Activated CD8-positive, alpha-beta memory T cell treated with anti-CD3 and anti-CD28 coated beads, Interleukin-2, amount 50 U/mL, for 24 hours (primary cell): ENCODE results near the gene CPEB4.

Source experiments
- DNase-seq: peaks from one replicate; pipeline ENCODE4 v3.0.0-alpha.2; 2020; ENCODE audit errors: extremely low read depth

The CPEB4 gene

GRCh38 chr5:173858670-173859407 lies 29.3 kb upstream of the CPEB4 start:
- no peak for DNase-seq

GRCh38 chr5:173859408-173860159 lies 28.6 kb upstream of the CPEB4 start:
- no peak for DNase-seq

GRCh38 chr5:173862047-173862477 lies 26.1 kb upstream of the CPEB4 start:
- DNase-seq = no peak

- DNase-seq = no peak
Observed at GRCh38 chr5:173863359-173863758, 24.8 kb upstream of the CPEB4 start.

GRCh38 chr5:173864126-173865050 lies 23.8 kb upstream of the CPEB4 start:
- no peak for DNase-seq

GRCh38 chr5:173866243-173866857 lies 21.8 kb upstream of the CPEB4 start:
- no peak for DNase-seq

- DNase-seq = no peak
Observed at GRCh38 chr5:173866858-173867679, 21.1 kb upstream of the CPEB4 start.

GRCh38 chr5:173868096-173868880 lies 19.9 kb upstream of the CPEB4 start:
- DNase-seq = no peak

- DNase-seq = no peak
Observed at GRCh38 chr5:173869316-173869715, 18.8 kb upstream of the CPEB4 start.

GRCh38 chr5:173872957-173873305 lies 15.2 kb upstream of the CPEB4 start:
- no peak for DNase-seq

- no peak for DNase-seq
Observed at GRCh38 chr5:173873306-173873922, 14.7 kb upstream of the CPEB4 start.

- no peak for DNase-seq
Observed at GRCh38 chr5:173875189-173875588, 13.0 kb upstream of the CPEB4 start.

GRCh38 chr5:173878224-173878967 lies 9.8 kb upstream of the CPEB4 start:
- DNase-seq = no peak

GRCh38 chr5:173880306-173880985 lies 7.7 kb upstream of the CPEB4 start:
- DNase-seq = no peak

- no peak for DNase-seq
Observed at GRCh38 chr5:173881811-173882575, 6.2 kb upstream of the CPEB4 start.

- no peak for DNase-seq
Observed at GRCh38 chr5:173882632-173883031, 5.5 kb upstream of the CPEB4 start.

GRCh38 chr5:173883347-173883924 lies 4.7 kb upstream of the CPEB4 start:
- no peak for DNase-seq
